HG03066 (cell line): Measurements from ENCODE around the gene PTPRM.
"Not testable (repeated sequence)": the region's sequence is repeated elsewhere in the genome, so short reads cannot be mapped to it uniquely, and the experiment has no call there.

Source experiments
- ATAC-seq: cut with Tn5 transposase; IDR thresholded peaks from one replicate; pipeline ENCODE4 v1.9.1; 2021; ENCODE audit warnings: low read depth; ENCODE audit not compliant: unreplicated experiment

PTPRM gene

GRCh38 chr18:8424481-8424880, 857.4 kb downstream of the PTPRM start:
- ATAC-seq = no peak

DNA sequence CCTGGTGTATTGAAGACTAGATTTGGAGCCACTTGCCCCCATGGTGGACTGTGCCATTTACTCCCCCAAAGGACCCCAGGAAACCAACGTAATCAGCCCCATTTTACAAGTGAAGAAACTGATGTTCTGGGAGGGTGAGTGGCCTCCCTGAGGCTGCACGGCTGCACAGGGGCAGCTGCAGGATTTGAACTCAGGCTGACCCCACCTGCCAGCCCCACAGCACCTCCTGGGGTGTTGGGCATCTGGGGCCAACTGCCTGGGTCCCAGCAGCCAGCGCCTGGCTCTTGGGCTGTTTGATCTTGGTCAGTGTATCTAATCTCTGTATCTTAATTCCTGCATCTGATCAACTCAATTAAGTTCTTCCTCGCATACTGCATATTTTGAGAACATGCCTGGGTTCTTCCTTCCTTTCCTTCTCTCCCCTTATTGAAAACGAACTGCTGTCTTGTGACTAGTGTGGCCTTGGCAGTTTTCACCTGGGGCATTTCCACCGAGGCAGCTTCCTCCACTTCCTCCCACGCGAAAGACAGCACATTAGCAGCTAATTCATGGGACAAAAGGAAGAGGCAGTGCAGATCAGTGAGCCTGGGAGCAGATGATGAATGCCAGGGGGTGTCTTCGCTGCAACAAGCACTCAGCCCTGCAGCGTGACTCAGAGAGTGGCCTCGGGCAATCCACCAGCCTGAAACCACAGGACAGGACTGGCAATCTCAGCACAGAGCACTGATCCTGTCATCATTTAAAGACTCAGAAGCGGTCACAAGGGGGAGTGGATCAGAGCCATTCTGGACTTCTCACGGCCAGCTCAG, 858.0 kb downstream of the PTPRM start:
- no peak for ATAC-seq

GRCh38 chr18:8426401-8426800, 859.3 kb downstream of the PTPRM start:
- ATAC-seq = no peak

- ATAC-seq = no peak
Measured at GRCh38 chr18:8427339-8427738, 860.2 kb downstream of the PTPRM start.

- no peak for ATAC-seq
Measured at GRCh38 chr18:8428951-8429350, 861.8 kb downstream of the PTPRM start.

DNA sequence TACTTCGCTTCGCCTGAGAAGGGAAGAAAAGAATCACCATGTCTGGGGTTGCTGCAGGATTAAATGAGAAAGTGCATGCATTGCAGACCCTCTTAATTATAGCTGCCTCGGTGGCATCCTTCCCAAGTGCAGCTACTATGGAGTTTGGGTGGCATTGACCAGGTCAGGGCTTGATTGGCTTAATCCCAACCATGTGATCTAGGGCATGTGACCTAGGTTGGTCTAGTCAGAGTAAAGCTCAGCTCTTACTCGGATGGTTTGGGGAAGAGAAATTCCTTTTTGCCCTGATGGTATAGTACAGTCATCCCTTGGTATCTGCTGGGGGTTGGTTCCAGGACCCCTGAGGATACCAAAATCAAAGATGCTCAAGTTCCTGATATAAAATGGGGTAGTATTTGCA, 863.9 kb downstream of the PTPRM start:
- no peak for ATAC-seq

GRCh38 chr18:8433323-8433722, 866.2 kb downstream of the PTPRM start:
- ATAC-seq = no peak

- no peak for ATAC-seq
Measured at GRCh38 chr18:8433771-8434170, 866.7 kb downstream of the PTPRM start.

DNA sequence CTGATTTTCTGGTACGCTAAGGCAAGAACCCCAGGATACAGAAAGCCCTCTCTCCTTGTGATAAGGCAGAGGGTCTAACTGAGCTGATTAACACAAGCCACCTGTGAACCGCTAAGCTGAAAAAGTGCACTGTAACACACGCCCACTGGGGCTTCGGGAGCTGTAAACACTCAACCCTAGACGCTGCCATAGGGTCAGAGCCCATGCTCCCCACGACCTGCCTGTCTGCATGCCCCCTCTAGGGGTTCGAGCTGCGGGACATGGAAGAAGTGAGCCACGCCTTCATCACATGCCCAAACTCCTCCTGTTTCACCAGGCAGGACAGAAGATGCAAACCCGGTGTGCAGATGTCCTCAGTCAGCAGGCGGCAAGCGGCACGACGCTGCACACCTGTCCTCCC, 868.3 kb downstream of the PTPRM start:
- ATAC-seq = no peak

- no peak for ATAC-seq
Measured at GRCh38 chr18:8439055-8439454, 871.9 kb downstream of the PTPRM start.

DNA sequence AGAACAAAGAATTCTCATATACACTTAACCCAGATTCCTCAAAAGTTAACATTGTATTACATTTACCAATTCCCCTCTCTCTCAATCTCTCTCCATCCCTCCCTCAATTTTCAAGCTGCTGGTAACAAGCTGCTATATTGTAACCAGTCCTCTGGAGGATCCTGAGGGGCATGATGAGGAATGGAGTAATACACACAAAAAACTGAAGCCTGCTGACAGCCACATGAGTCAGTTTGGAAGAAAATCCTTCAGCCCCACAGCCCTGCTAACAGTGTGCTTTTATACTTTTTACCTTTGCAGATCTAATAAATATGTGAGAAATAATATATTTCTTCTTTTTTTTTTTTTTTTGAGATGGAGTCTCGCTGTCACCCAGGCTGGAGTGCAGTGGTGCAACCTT, 876.4 kb downstream of the PTPRM start:
- no peak for ATAC-seq

DNA sequence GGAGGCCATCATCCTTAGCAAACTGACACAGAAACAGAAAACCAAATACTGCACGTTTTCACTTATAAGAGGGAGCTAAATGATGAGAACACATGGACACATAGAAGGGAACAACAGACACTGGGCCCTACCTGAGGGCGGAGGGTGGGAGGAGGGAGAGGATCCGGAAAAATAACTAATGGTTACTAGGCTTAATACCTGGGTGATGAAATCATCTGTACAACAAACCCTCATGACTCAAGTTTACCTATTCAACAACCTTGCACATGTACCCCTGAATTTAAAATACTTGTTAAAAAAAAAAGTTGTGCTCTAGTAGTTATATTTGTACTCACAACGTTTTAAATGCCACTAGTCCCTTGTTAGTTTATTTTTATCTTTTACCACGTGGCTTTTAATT, 879.8 kb downstream of the PTPRM start:
- ATAC-seq = not testable (repeated sequence)

DNA sequence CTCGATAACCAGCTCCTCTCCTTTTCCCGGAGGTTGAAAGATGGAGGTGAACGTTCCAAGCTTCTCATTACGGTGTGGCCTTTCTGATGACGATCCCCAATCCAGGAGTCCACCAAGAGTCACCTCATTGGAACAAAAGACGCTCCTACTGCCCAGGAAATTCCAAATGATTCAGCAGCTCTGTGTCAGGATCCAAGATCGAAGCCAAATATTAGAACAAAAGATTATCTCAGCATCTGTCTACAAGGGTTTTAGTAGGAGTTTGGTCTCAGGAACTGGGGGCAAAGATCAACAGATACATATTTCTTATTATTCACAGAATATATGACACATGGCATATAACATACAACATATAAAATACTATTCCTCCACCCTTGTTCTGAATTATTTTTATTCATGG, 881.0 kb downstream of the PTPRM start:
- no peak for ATAC-seq

DNA sequence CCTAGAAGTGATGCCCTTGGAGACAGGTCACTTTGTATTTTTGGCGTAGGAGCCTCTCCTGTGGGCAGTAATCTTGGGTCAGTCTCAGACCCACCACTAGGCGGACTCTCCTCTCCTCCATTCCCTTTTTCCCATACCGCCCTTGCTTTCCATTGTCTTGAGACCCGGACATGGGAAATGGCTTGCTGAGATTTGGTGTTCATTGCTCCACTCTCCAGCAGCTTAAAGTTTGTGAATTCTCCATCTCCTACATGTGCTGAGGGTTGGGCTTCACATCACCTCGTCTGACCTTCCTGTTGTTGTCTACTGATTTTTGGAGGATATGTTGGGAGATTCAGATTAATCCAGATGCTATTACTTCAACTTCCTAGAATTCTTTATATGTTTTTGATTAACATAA, 882.9 kb downstream of the PTPRM start:
- no peak for ATAC-seq

- ATAC-seq = no peak
Measured at GRCh38 chr18:8450898-8451665, 884.0 kb downstream of the PTPRM start.

DNA sequence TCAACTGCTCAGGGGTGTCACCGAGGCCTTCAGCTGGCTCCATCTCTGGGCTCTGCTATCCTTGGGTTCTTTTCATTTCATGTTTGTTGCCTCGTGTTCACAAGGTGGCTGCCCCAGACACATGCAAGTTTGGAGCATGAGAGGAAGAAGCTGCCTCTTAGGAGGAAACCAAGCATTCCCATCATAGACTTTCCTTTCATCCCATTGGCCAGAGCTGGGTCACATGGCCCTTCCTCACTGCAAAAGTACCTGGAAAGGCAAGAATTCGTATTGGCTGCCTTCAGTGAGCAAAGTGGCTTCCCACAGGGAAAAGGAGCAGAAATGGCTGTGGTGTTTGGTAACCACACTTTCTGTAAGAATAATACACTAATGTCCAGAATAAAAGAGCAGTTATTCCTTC, 886.4 kb downstream of the PTPRM start:
- no peak for ATAC-seq

DNA sequence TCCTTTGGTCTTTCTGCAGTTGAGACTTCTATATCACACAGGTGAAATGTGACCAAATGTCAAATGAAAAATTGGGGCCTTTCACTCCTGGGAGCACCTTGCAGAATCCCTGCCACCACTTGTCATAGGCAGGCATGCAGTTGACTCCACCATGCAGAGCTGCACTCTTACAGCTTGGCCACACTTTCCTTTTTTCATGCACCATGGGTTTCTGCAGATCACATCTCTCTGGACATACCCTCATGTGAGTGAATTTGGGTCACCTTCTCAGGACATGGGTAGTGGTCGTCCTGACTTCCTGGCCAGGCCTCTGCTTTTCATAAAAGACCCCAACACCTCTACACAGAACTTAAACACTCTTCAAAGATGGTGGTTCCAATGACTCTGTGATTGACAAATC, 887.0 kb downstream of the PTPRM start:
- ATAC-seq = no peak

DNA sequence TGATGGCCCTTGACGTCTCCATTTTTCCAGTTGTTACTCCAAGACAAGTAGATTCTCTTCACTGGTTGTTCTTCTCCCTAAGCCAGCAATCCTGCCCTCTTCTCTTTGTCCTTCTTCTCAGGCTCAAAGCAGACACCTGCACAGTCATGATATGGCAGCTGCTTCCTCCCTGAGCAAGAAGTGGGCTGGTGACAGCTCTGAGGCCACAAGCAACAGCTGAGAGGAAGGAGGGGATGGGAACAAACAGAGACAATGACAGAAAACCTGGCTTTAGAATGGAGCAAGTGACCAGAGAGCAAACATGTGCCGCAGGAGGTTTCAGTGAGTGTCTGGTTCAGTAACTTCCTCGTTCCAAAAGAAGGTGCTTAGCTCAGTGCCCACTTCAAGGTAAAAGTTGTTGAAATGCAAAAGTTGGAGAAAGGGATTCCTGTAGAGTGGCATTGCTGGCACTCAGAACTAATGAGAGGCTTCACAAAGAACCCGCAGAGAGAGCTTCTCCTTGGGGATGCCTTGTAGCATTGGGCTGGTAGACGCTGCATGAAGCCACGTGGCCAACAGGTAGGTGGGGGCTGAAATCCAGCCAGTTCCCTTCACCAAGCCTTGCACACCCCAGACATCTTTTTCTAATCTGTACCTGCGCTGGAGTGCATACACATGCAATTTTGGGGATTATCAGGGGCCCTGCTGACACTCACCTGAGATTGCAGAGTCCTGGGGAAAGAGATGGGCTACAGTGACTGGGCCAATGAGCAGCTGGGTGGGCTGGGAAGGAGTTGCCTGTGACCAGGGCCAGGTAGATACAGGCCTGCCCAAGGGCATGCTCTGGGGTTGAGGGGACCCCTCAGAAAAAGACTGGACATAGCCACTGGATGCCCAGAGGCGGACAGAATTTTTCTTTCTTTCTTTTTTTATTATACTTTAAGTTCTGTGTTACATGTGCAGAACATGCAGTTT, 888.8 kb downstream of the PTPRM start:
- no peak for ATAC-seq
